GM21423 (cell line): Measurements from ENCODE around the gene TRIM67.
"Not testable (repeated sequence)": the region's sequence is repeated elsewhere in the genome, so short reads cannot be mapped to it uniquely, and the experiment has no call there.

ENCODE experiments used
- ATAC-seq: cut with Tn5 transposase; IDR thresholded peaks from one replicate; pipeline ENCODE4 v1.9.1; 2021; ENCODE audit warnings: mild to moderate bottlenecking, moderate library complexity; ENCODE audit not compliant: unreplicated experiment

Gene TRIM67

GRCh38 chr1:231157311-231157710 lies 4.5 kb upstream of the TRIM67 start:
- no peak for ATAC-seq

- ATAC-seq: not testable (repeated sequence)
These were observed 3.7 kb upstream of the TRIM67 start for GRCh38 chr1:231158141-231158540.

GRCh38 chr1:231159202-231159962 lies 2.5 kb upstream of the TRIM67 start:
- ATAC-seq: no peak

DNA sequence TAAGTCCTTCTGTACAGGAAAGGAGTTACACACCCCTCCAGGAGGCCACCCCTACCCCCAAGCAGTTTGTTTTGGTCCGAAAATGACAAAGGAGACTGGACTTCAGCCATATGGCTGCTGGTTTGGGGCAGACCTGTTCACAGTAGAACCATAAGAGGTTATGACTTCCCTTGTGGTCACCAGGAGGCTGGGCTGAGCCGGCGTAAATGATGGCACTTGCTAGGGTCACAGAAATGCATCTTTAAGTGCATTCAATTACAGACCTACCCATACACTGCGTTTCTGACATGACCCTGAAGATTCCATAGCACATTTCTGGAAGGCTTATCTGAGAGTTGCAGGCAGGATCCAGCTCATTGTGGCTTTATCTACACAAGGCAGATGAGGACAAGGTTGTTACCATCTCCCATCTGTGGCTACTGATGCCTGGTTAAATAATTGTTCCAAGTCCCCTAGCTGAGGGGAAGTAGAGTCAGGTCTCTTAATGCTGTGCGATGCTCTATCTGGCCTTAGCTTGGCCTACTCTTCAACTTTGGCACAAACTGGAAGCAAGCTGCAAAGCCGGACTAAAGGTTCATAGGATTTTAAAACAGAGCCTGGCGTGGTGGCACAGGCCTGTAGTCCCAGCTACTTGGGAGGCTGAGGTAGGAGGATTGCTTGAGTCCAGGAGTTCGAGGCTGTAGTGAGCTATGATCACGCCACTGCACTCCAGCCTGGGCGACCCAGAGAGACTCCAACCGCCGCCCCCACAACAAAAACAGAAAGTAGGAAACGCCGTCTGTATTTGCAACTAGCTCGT lies 1.7 kb upstream of the TRIM67 start:
- ATAC-seq: no peak

- ATAC-seq: no peak
These were observed 777 bp upstream of the TRIM67 start for GRCh38 chr1:231160895-231161666.

DNA sequence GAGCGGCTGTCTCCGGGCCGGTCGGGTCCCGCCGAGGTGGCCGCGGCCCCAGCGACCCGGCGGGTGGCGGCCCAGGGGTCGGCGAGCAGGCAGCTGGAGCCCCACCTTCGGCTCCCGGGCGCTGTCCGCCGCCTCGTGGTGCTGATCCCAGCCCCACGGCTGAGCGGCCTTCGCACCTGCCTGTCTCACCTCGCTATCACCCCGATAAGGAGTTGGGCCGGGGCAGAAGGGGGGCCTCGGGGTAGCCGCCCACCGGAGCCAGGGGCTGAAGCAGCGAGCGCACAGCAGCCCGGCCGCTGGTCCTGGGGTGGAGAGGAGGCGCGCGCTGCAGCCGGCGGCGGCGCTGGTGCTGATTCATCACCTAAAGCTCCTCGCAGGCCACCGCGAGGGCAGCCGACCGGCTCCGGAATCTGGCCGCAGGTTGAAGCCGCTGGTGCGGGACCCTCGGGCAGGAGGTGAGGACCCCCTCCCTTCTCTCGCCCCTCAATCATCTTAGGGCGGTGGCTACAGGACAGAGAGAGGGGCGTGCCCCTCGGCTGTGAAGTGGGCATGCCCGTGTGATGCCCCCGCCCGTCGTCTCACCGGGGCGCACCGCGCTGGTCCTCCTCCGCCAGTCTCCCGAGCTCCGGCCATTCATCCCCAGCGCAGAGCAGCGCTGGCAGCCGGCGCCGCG lies 575 bp downstream of the TRIM67 start:
- no peak for ATAC-seq

- ATAC-seq: no peak
These were observed 1.3 kb downstream of the TRIM67 start for GRCh38 chr1:231162970-231163829.

DNA sequence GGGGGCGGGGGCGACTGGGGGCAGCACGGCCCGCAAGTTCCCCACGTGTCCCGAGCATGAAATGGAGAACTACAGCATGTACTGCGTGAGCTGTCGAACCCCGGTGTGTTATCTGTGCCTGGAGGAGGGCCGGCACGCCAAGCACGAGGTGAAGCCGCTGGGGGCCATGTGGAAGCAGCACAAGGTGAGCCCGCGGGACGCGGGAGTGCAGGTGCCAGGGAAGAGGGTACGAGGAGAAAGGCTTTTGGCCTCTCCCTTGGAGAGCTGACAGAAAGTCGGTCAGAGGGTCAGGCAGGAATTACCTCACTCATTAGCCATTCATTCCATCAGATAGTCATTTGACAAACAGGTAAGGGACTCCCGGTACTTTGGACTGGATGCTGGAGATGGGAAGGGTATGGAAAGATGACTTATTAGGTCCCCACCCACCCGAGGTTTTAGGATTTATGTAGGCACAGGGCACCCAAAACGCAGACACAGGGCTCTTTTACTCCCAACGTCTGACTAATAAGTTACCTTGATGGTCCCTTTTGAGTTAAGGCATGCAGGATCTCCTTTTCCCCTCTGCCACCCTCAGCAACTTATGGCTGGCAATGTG lies 2.1 kb downstream of the TRIM67 start:
- ATAC-seq: no peak

GRCh38 chr1:231165371-231165770 lies 3.5 kb downstream of the TRIM67 start:
- ATAC-seq: no peak

GRCh38 chr1:231166398-231166797 lies 4.5 kb downstream of the TRIM67 start:
- ATAC-seq: no peak

DNA sequence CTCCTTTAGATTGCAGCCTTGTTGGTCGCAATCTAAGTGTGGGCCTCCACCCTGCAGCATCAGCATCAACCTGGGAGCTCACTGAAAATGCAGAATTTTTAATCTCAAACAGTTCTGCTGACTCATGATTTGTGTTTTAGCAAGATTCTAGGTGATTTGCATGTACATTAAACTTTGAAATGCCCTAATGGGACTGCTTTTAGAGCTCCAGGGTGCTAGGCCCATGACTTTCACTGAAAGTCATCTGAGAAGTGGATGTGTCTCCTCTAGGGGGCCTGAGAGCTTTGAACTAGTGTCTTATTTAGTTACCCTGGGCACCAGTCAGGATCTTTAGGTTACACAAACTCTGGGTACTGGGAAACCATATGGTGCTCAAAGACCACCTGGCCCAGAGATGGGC lies 9.0 kb downstream of the TRIM67 start:
- ATAC-seq: no peak

DNA sequence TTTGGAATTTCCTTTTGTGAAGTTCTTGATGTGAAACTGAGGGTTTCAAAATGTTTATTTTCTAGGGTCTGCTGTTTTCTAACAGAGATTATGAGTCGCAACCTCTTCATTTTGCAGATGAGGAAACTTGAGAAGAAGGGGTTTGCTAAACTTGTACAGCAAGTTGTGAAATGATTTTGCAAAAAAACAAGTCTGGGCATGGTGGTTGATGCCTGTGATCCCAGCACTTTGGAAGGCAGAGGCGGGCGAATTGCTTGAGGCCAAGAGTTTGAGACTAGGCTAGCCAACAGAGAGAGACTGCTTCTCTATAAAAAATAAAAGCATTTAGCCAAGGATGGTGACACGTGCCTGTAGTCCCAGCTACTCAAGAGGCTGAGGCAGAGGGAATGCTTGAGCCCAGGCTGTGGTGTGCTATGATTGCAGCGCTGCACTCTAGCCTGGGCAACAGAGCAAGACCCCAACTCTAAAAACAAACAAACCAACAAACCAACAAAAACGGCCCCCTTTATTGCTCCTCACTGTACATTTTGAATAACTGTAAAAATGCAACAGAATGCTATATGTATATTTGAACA lies 9.9 kb downstream of the TRIM67 start:
- no peak for ATAC-seq

DNA sequence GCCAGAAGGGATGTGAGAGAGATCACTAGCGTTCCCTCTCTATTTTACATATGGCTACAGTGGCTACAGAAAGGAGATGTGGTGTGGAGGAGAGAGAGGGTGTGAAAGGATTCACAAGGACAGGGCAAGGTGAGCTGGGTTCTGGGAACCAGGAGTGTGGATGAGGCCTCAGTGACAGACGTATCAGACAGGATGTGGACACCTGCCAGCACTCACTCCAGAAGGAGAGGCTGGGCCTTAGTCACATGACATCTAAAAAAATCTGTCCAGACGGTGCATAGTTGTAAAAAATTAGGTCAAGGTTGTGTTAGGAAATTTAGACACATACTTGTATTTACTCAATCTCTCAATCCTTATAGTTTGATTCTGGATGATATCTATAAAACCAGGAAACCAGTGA lies 10.6 kb downstream of the TRIM67 start:
- ATAC-seq: no peak

DNA sequence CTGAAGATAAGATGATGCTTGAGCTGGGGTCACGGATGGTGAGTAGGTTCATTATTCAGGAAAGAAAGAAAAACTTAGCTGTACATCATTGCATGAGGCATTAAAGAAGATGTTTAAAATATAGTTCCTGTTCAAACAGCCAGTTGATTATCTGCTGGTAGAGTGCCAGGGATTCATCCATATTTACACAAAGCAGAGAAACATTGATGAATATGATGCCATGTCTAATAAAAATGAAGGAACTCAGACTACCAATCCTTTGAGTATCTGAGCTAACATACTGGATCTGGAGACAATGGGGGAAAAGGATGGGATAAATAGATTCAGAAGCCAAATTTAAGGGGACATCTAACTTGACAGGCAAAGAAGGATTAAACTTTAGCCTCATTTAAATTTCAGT lies 14.6 kb downstream of the TRIM67 start:
- ATAC-seq: no peak

DNA sequence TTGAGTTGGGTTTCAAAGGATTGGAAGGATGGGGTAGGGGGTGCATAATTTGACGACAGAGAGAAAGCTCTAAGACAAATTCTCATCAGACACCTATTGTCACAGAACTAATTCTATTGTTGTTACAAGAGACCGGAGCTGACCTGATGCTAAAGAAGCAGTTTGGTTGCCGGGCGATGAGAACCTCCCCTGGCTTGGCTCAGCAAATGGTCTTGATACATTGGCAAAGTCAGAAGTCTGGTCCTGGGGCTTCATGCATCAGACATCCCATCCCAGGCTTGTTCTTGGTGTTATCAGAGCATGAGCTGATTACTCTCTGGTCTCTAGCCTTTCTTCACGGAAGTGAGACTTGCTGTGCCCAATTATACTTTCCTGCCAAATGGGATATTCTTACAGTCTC lies 15.4 kb downstream of the TRIM67 start:
- no peak for ATAC-seq

- ATAC-seq: no peak
These were observed 16.1 kb downstream of the TRIM67 start for GRCh38 chr1:231177936-231178335.

- ATAC-seq: no peak
These were observed 17.1 kb downstream of the TRIM67 start for GRCh38 chr1:231178970-231179369.

DNA sequence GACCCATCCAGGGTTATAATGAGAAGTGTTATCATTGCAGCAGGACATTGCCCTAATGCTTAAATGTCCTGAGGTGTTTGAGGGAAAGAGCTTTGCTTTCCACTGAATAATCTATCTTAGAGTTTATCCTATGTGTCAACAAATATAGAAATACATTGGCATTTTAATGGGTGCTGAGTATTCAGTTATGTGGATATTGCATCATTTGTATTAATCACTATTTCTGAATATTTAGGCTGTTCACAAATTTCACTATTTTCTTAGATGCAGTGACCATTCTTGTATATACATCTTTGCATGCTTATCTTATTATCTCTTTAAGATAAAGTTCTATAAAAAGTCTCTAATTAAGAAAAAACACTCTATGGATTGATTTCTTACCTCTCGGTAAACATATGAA lies 18.2 kb downstream of the TRIM67 start:
- ATAC-seq: no peak

DNA sequence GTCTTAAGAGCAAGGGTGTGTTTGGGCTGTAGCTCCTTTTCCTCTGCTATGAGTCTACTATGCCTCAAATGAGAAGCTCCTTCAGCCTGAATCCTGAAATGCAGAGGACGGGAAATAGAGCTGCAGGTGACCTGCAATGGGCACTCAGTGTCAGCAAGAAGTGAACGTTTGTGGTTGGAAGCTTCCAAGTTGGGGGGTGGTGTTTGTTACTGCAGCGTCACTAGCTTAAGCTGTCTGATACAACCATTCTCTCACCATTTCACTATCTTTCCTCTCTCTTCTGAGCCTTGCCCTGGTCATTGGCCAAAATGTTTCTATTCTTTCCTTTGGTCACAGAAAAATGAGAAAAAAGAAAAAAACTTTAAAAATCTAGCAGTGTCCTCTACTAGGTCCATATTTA lies 19.4 kb downstream of the TRIM67 start:
- no peak for ATAC-seq
